Neural progenitor cell (in vitro differentiated cells): ENCODE results near the gene WDR27.

Experiments used
- EZH2 ChIP-seq: fragments of 200-600 bp; sonication (generic); IDR thresholded peaks from 2 replicates; pipeline ENCODE4 v1.6.1; 2017; ENCODE audit warnings: antibody characterized with exemption, mild to moderate bottlenecking, moderate library complexity
- EZH2phosphoT487 ChIP-seq: fragments of 200-600 bp; sonication (generic); IDR thresholded peaks from 2 replicates; pipeline ENCODE4 v1.6.1; 2017; ENCODE audit warnings: antibody characterized with exemption

DNA sequence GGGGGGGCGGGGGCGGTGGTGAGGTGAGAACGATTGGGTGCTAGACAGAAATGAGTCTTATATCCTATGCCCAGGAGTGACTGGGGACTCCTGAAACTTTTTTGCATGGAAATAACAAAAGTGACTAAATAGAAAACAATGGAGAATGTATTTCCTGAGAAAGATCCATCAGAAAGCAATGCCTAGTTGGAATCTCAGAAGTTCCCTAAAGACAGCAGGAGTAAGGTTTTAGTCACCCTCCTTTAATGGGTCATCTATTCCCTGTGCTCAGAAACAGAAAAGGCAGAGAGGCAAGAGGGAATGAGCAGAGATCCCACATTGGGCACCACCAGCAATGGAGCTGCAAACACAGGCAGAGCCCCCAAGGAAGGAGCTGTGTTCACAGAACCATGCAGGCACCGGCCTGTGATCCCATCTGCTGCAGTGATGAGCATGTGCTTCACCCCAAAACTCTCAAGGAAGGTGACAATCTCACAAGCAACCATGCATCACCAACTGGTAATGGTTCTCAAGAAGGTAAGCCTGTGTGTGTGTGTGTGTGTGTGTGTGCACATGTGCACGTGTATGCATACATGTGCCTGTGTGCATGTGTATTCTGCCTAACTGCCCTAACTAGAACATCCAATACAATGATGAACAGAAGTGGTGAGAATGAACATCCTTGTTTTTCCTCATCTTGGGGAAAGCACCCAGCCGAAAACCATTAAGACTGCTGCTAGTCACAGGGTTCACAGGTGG, 168.4 kb downstream of the WDR27 start:
- TF ChIP-seq EZH2phosphoT487 (no peak), EZH2 (no peak)
